Measurements from ENCODE around the gene TOMM40.
"Not testable (repeated sequence)": the region's sequence is repeated elsewhere in the genome, so short reads cannot be mapped to it uniquely, and the experiment has no call there.

Gene TOMM40

DNA sequence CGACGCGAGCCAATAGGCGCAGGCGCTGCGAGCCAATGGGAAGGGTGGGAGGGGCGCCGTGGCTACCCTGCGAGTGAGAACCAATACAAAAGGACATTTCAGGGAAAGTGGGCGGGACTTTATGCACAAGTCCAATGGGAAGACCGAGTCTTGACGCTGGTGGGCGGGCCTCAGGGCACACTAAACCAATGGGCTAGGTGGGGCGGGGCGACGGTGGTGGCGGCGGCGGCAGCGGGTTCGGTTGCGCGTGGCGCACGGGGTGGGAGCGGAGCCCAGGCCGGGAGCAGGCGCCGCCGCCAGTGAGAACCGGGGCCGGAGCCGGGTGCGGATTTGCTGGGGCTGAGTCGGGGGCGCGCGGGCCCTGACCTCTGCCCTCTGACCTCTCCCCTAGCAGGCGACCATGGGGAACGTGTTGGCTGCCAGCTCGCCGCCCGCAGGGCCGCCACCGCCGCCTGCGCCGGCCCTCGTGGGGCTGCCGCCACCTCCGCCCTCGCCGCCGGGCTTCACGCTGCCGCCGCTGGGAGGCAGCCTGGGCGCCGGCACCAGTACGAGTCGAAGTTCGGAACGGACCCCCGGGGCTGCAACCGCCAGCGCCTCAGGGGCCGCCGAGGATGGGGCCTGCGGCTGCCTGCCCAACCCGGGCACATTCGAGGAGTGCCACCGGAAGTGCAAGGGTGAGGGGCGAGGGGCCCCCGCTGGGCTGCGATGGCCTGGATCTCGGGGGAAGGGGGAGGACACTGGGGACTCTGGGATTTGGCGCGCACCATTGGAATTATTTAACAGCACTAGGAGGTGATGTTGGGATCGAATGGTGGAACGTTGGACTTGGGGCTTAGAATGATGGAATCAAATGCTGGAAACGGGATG, at the start of gene TOMM40:
TOMM40 (plus strand) TSS at position 239 of the 867 bp plus-strand sequence; CDS start at position 401, 162 bp downstream.
- DNase-seq (ENCODE audit: low read depth), result no peak

DNA sequence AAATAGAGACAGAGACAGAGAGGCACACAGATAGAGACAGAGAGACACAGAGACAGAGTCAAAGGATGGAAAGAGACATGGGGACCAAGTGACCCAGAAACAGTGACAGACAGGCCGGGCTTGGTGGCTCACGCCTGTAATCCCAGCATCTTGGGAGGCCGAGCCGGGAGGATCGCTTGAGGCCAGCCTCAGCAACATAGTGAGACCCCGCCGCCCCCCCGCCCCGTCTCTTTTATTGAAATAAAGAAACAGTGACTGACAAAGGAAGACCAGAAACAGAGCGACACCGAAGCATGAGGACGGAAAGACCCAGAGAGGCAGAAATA, 45.8 kb upstream of the TOMM40 start:
- no peak for DNase-seq (ENCODE audit: low read depth)
- peak overlapping the region; percentile 58 for H3K4me3 ChIP-seq (ENCODE audit: low read depth, low read length)

More for the DNA sequence above, at the start of gene TOMM40:
- peak within 1 kb of the TSS; percentile 84 for H3K4me3 ChIP-seq (ENCODE audit: low read depth, low read length)

DNA sequence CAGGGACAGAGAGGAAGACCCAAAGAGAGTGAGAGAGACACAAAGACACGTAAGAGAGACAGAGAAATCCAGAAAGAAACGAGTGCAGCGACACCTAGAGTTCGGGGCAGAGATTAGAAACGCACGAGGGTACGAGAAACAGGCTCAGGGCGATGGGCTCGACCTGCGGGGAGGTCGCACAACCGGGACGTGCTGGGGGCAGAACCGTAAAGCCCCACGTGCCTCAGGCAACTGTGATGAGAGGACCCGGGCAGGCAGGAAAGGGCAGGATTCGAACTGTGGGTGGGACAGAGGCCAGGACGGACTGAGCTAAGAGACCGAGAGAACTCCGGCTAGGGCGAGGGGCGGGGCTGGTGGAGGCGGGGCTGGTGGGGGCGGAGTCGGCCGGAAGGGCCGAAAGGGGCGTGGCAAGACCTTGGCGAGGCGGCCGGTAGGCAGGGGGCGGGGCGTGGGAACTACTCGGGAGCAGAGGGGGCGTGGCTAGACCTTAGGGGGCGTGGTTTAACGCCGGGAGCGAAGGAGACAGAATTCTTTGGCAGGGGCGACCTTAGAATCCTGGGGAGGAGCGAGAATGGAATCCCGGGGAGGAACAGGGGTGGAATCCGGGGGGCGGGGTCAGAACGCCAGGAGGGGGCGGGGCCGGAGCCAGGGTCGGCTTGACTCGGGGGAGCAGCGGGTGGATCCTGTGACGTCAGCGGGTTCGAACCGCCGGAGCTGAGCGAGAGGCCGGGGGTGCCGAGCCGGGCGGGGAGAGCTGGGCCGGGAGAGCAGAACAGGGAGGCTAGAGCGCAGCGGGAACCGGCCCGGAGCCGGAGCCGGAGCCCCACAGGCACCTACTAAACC, 45.2 kb upstream of the TOMM40 start, which contains the start of gene NECTIN2:
NECTIN2 (plus strand) TSS at position 686 of the 843 bp plus-strand sequence. CDS start 229 bp downstream, outside the sequence.
- peak within 1 kb of the TSS; percentile 95 for H3K4me3 ChIP-seq (ENCODE audit: low read depth, low read length)
- peak; percentile 91 for DNase-seq (ENCODE audit: low read depth)

DNA sequence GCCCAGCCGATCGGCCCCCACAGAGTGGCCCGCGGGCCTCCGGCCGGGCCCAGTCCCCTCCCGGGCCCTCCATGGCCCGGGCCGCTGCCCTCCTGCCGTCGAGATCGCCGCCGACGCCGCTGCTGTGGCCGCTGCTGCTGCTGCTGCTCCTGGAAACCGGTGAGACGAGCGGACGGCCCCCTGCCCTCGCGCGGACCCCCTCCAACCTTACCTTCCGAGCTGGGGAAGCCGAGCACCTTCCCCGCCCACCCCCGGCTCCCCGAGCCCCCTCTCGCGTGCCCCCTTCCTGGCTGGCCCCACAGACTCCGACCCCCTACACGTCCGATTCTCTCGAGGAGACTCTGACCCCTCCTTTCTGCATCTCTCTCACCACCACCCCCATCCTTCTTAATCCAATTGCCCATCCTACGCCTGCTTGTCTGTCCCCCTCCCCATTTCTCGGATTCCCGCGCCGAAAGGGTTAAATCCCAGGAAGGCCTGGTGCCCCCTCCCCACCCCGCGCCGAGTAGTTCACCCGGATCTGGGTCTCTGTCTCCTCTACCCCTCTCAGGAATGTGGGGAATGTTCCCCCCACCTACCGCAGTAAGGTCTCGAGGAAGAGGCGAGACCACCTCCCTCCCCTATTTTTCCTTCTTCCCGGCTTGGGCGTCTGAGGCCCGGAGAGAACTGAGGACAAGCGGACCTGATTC, 44.5 kb upstream of the TOMM40 start:
- peak overlapping the region; percentile 95 for H3K4me3 ChIP-seq (ENCODE audit: low read depth, low read length)
- DNase-seq (ENCODE audit: low read depth), result no peak

DNA sequence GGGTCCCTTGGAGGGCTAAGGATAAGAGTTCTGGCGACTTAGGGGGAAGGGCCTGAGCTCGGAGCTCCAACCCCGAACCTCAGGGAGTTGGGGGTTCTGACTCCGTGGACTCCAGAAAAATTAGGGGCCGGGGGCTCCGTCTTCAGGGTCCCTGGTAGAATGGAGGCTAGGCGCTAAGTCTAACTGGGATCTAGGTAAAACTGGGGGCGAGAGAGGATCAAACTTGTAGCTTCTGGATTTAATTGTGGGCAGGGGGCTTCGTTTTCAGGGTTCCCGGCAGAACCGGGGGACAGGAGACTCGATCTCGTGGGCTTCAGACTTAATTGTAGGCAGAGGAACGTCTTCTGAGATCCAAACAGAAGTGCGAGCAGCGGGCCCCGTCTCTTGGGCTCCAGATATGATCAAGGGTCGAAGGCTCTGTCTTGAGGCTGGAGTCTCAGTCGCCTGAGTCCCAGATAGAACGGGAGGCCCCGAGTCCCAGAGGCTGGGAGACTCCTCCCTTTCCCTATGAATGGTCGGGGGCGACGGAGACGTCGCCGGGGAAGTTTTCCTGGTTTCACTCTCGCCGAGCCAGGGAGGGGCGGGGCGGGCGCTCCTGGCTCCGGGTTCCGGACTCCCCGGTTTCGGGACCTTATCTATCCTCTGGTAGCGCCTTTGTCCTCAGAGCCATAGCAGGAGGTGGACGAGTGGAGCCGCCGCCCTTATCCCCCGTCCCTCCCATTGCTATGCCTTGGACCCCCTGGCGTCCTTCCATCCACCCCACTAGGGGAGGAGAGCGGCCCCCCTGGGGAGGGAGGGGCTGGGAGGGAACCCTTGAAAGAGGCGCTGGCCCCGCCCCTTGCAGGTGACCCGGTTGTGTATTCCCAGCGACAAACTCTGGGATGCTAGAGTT, 43.7 kb upstream of the TOMM40 start:
- no peak for DNase-seq (ENCODE audit: low read depth)
- peak overlapping the region; percentile 95 for H3K4me3 ChIP-seq (ENCODE audit: low read depth, low read length)

DNA sequence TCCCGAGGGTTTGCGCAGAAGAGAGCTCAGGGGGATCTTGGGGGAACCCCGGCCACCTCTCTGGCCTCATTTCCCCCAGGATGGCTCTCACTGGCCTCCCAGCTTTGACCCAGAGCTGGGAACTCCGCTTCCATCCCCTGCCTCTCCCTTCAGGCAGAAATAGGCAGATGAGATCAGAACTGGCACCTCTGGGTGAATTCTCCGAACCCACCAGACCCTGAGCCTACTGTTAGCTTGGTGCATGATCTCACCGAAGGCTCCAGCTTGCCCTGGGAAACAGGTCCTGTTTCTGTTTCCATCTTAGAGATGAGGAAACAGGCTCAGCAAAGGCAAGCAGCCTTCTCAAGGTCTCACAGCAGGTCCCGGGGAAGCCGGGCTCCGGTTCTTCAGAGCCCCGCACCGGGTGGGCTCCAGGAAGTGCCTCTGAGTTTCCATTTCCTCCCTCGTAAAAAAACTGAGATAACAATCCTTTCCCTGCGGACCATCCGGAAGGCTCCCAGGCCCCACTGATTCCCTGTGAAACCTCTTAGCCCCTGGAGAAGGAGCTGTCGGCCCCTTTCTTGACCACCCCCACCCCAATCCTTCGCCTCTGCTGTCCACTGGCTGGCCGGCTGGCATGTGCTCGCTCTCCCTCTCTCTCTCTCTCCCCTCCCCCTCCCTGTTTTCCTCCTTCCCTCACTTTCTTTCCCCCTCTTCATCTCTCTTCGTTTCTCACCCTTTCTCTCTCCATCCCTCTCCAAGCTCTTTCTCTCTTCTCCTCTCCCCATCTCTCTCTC, 42.8 kb upstream of the TOMM40 start:
- peak overlapping the region; percentile 95 for H3K4me3 ChIP-seq (ENCODE audit: low read depth, low read length)
- DNase-seq (ENCODE audit: low read depth), result no peak

DNA sequence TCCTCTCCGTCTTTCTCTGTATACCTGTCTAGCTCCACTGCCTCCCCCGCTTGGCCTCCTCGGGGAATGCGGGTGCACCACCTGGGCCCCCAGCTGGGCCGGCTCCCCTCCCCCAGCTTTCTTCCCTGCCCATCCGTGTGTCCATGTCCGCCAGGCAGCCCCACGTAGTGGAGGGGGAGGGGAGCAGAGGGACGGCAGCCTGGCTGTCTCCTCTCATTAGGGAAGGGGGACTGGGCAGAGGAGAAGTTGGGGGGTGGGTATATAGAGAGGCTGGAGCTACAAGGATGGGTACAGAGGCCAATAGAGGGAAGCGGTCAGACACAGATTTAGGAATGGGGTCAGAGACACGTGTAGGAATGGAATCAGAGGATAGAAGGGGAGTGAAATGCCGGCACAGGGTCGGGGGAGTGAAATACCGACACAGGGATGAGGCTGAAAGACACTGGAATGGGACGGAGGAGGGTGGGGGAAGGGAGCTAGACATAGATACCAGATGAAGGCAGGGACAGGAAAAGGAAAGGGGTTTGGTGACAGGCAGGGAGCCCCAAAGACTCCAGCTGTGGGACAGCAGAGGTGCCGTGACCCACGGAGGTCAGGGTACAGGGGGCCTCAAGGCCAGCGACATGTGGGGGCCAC, 42.1 kb upstream of the TOMM40 start:
- no peak for DNase-seq (ENCODE audit: low read depth)
- H3K4me3 ChIP-seq (ENCODE audit: low read depth, low read length), result peak overlapping the region; percentile 95

DNA sequence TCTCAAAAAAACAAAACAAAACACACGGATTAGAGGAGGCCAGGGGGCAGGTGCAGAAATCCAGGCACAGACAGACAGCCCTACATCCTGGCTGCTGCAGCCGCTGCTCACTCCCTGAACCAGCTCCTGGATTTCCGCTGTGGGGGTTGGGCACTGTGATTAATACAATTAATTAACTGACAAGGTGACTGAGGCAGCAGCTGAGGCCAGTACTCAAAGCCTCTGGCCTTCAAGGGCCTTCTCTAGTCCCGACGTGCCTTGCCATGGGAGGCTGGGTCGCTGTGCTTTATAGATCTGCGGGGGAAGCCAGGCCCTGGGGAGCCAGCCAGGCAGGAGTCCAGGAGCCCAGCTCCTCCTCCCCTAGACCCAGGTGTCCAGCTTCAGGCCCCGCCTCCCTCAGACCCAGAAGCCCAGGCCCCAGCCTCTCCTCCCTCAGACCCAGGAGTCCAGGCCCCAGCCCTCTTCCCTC, 40.4 kb upstream of the TOMM40 start:
- H3K4me3 ChIP-seq (ENCODE audit: low read depth, low read length), result no peak overlapping the region

DNA sequence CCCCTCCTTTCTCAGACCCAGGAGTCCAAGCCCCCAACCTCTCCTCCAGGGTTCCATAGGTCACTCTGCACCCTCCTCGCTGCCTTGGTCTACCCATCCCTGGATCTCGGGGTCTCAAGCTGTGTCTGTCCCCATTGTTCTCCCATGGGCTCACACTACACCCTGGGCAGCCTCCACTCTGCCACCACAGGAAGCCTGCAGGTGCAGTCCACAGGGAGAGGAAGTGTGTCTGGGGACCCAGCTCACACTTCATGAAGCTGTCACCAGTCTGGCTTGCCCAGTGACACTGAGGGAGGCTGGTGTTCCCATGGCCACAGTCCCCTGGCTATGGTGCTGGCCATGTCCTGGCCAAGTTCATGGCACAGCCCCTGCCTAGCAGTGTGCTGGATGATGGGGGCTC, 39.6 kb upstream of the TOMM40 start:
- no peak overlapping the region for H3K4me3 ChIP-seq (ENCODE audit: low read depth, low read length)

More for the DNA sequence above, 40.4 kb upstream of the TOMM40 start:
- no peak for DNase-seq (ENCODE audit: low read depth)

DNA sequence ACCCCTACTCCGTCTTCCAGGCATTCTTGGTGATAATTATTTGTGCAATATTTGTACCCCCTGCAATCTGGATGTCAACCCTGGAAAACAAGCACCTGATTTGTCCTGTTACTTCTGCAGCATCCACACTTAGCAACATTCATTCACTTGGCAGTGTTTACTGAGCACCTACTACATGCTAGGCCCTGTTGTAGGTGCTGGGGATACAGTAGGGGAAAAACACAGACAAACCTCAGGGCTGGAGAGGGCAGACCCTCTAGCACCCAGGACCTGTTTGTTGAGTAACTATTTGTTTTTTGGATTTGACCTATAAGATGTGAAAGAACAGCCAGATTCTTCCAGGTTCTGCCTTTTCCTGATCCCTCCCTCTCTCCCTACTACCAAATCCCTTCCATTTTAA, 35.4 kb upstream of the TOMM40 start:
- H3K4me3 ChIP-seq (ENCODE audit: low read depth, low read length), result no peak overlapping the region
- DNase-seq (ENCODE audit: low read depth), result no peak

More for the DNA sequence above, 39.6 kb upstream of the TOMM40 start:
- no peak for DNase-seq (ENCODE audit: low read depth)

DNA sequence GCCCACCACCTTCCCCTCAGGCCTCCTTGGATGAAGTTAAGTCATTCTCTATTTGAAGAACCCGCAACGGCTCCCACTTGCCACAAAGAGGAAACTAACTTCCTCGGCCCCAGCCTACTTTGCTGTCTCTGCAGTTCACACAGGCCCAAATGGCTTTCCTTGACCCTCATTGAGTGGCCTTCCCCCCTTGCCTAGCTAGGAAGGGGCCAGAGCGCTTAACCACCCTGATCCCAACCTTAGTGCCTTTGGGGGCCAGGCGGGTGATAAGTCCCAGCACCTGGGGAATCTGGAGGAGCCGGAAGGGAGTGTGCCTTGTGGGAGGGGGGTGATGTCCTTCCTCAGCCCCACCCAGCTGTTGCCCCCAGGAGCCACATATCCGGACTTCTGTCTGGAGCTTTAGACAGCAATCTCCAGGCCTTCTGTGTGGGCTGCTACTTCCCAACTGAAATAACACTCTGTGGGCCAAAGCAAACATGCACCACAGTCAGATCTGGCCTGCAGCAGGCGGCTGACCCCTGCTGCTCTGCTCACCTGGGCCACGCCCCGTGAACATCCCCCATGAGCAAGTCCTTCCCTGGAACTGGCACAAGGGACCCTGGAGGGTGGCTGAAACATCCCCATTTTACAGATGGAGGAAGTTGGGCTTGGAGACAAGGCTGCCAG, 34.5 kb upstream of the TOMM40 start:
- H3K4me3 ChIP-seq (ENCODE audit: low read depth, low read length), result no peak overlapping the region

DNA sequence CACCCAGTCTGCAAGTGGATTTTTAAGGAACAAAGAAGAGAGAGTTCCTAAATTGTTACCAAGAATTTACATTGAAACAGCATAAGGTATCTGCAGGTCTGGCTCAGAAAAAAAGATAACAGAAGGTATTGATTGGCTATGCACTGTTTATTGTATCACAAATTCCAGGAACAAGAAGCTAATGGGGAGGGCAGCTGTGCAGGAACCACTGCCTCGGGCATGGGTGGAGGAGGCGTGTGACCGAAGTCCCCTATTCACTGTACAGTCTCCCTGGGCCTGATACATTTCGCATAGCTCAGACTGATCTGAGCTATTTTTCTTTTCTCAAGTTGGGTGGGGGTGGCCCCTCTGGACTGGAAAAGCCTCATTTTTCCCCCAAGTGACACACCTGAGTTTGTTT, 33.2 kb upstream of the TOMM40 start:
- H3K4me3 ChIP-seq (ENCODE audit: low read depth, low read length), result no peak overlapping the region
- DNase-seq (ENCODE audit: low read depth), result no peak

More for the DNA sequence above, 34.5 kb upstream of the TOMM40 start:
- DNase-seq (ENCODE audit: low read depth), result no peak

DNA sequence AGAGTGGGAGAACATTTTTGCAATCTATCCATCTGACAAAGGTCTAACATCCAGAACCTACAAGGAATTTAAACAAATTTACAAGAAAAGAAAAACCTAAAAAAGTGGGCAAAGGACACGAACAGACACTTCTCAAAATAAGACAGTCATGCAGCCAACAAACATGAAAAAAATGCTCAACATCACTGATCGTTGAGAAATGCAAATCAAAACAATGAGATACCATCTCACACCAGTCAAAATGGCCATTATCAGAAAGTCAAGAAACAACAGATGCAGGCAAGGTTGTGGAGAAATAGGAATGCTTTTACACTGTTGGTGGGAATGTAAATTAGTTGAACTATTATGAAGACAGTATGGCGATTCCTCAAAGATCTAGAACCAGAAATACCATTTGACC, 29.5 kb upstream of the TOMM40 start:
- DNase-seq (ENCODE audit: low read depth); H3K4me3 ChIP-seq (ENCODE audit: low read depth, low read length): not testable (repeated sequence)

DNA sequence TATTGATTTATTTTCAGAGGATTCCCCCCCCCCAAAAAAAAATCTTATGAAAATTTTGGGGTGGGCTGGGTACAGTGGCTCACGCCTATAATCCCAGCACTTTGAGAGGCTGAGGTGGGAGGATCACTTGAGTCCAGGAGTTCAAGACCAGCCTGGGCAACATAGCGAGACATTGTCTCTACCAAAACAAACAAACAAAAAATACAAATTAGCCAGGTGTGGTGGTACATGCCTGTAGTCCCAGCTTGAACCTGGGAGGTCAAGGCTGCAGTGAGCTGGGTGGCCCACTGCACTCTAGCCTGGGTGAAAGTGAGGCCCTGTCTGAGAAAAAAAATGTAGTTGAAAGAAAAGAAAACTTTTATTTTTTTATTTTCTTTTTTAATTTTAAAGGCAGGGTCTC, 27.1 kb upstream of the TOMM40 start:
- DNase-seq (ENCODE audit: low read depth), result no peak
- H3K4me3 ChIP-seq (ENCODE audit: low read depth, low read length), result no peak overlapping the region

DNA sequence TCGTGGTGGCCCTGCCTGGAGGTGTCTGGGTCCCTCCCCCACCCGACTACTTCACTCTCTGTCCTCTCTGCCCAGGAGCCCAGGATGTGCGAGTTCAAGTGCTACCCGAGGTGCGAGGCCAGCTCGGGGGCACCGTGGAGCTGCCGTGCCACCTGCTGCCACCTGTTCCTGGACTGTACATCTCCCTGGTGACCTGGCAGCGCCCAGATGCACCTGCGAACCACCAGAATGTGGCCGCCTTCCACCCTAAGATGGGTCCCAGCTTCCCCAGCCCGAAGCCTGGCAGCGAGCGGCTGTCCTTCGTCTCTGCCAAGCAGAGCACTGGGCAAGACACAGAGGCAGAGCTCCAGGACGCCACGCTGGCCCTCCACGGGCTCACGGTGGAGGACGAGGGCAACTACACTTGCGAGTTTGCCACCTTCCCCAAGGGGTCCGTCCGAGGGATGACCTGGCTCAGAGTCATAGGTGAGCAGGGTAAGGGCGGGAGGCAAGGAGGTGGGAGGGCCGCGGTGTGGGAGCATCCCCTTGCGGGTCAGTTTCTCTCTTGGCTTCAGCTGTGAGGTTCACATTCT, 25.8 kb upstream of the TOMM40 start:
- H3K4me3 ChIP-seq (ENCODE audit: low read depth, low read length), result no peak overlapping the region
- no peak for DNase-seq (ENCODE audit: low read depth)

DNA sequence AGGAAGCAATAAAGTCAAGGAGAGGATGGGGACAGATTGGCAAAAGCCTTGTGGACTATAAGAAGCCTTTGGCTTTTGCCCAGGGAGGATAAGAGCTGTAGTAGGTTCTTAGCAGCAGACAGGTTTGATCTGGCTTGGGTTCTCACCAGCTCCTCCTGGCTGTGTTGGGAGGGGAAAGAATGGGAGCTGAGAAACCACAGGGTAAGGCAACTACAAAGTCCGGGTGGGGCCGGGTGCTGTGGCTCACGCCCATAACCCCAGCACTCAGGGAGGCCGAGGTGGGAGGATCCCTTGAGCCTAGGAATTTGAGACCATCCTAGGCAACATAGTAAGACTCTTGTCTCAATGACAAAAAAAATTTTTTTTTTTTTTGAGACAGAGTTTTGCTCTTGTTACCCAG, 24.4 kb upstream of the TOMM40 start:
- DNase-seq (ENCODE audit: low read depth), result no peak
- no peak overlapping the region for H3K4me3 ChIP-seq (ENCODE audit: low read depth, low read length)

DNA sequence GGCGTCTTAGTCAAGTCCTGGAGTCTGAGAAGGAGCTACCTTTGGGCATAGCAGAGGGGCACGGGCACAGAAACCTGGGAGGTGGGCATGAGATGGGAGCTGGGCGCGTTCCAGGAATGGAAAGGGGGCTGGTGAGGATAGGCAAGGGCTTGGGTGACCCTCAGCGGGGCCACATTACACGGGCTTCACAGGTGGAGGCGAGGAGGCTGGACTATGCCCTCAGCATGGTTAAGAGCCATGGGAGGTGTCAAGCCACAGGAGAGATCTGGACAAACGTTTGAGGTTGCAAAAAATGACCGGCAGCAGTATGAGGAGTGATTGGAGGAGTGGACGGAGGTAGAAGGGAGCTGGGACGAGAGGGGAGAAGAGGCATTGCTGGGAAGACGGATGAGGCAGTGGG, 23.5 kb upstream of the TOMM40 start:
- no peak for DNase-seq (ENCODE audit: low read depth)
- H3K4me3 ChIP-seq (ENCODE audit: low read depth, low read length), result no peak overlapping the region
